ENCODE data around the gene SLF2.

SLF2 gene

DNA sequence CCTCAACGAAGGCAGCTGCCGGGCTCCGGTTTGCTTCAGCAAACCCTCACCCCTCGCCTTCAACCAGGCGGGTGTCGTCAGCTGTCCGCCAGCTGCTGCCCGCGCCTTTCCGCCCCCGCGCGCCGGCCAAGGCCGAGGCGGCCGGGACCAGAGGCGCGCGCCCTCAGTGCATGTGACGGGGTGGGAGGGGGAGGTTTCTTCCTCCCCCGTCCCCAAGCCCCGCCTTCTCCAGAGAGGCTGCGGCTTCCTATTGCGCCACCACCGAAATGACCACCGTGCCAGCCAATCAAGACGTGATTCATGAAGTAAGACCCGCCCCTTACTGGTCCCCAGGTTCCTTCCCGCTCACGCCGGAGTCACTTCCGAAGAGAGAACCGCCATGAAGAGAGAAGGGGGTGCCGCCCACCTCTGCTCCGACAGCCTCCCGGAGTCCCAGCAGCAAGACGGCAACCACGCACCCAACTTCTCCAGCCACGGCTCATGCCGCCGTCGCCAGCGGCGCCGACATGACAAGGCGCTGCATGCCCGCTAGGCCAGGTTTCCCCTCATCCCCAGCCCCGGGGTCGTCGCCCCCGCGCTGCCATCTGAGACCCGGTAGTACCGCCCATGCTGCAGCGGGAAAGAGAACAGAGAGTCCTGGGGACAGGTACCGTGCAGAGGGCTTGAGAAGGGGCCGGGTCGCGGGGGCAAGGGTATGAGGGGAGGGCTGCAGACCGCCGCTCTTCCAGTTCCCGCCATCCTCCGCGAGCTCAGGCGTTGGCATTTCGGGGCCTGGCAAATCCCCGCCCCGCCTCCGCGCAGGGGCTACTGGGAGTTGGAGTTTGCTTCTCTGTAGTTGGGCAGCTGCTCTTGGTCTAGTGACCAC, at the start of gene SLF2:
Gene SLF2, plus strand, starts transcription at position 359 of the 865 bp plus-strand sequence. Its CDS starts 148 bp downstream, at position 507.
- peaks cover 3% of the 10 kb centered on the region for H3K27me3 ChIP-seq (ENCODE audit: control insufficient read depth, insufficient read depth, low read length)
- peak within 1 kb of the TSS; percentile 98 for H3K4me3 ChIP-seq (ENCODE audit: low read depth, low read length)
- peaks cover 9% of the 10 kb centered on the region for H3K4me1 ChIP-seq (ENCODE audit: control insufficient read depth, insufficient read depth, low read length)
- H3K9me3 ChIP-seq (ENCODE audit: control insufficient read depth, insufficient read depth, low read length), result no peaks in the 10 kb centered on the region
- H3K9ac ChIP-seq (ENCODE audit: low read depth, low read length), result peak within 1 kb of the TSS; percentile 76
- H3K36me3 ChIP-seq (ENCODE audit: control insufficient read depth, insufficient read depth, low read length), result peaks cover 5% of the 10 kb centered on the region

DNA sequence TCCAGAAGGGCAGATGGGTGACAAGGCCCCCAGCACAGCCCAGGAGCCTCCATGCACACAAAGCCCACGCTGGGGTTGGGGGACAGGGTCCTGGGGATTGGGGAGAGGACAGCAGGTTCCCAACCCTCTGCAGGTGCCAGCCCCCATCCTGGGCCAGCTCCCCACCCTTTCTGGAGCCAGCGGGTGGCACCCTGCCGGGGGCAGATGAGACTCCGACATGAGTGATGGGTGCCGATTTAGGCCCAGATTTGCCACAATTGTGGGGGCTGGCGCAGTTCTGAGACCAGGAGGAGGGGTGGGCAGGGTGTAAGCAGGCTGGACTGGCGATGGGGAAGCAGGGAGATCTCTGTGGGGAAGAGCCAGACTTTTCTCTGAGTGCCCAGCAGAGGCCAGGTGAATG, 49.3 kb upstream of the SLF2 start:
- peaks cover 71% of the 10 kb centered on the region for H3K27me3 ChIP-seq (ENCODE audit: control insufficient read depth, insufficient read depth, low read length)
- peaks cover 6% of the 10 kb centered on the region for H3K4me1 ChIP-seq (ENCODE audit: control insufficient read depth, insufficient read depth, low read length)
- H3K36me3 ChIP-seq (ENCODE audit: control insufficient read depth, insufficient read depth, low read length), result no peaks in the 10 kb centered on the region
- H3K9ac ChIP-seq (ENCODE audit: low read depth, low read length), result no peak overlapping the region
- no peaks in the 10 kb centered on the region for H3K9me3 ChIP-seq (ENCODE audit: control insufficient read depth, insufficient read depth, low read length)
- no peak overlapping the region for H3K4me3 ChIP-seq (ENCODE audit: low read depth, low read length)

- no peaks in the 10 kb centered on the region for H3K36me3 ChIP-seq (ENCODE audit: control insufficient read depth, insufficient read depth, low read length)
- H3K4me3 ChIP-seq (ENCODE audit: low read depth, low read length), result no peak overlapping the region
- H3K4me1 ChIP-seq (ENCODE audit: control insufficient read depth, insufficient read depth, low read length), result peaks cover 6% of the 10 kb centered on the region
- H3K27me3 ChIP-seq (ENCODE audit: control insufficient read depth, insufficient read depth, low read length), result peaks cover 69% of the 10 kb centered on the region
- H3K9ac ChIP-seq (ENCODE audit: low read depth, low read length), result no peak overlapping the region
- no peaks in the 10 kb centered on the region for H3K9me3 ChIP-seq (ENCODE audit: control insufficient read depth, insufficient read depth, low read length)
Observed at GRCh38 chr10:100864036-100864885, 48.5 kb upstream of the SLF2 start.

- Histone ChIP-seq H3K36me3 (ENCODE audit: control insufficient read depth, insufficient read depth, low read length) (no peaks in the 10 kb centered on the region), H3K4me1 (ENCODE audit: control insufficient read depth, insufficient read depth, low read length) (peaks cover 6% of the 10 kb centered on the region), H3K9ac (ENCODE audit: low read depth, low read length) (no peak overlapping the region), H3K4me3 (ENCODE audit: low read depth, low read length) (no peak overlapping the region), H3K9me3 (ENCODE audit: control insufficient read depth, insufficient read depth, low read length) (no peaks in the 10 kb centered on the region), H3K27me3 (ENCODE audit: control insufficient read depth, insufficient read depth, low read length) (peaks cover 65% of the 10 kb centered on the region)
Observed at GRCh38 chr10:100864978-100865377, 47.8 kb upstream of the SLF2 start.

DNA sequence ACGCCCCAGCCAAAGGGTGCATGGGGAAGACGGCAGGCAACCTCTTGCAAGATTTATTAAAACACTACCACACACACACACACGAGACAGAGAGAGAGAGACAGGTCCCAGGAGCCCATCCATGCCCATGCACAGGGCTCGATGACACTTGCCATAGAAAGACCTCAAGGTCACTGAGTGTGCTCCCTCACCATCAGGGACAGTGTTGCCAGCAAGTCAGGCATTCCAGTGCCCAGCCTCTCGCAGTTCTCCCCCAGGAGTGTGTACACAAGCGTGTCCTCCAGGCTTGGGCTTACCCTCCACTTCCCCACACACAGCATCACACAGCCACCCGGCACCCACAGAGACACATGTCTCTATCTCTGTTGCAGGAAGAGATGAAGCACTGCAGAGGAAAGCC, 46.8 kb upstream of the SLF2 start:
- peaks cover 55% of the 10 kb centered on the region for H3K27me3 ChIP-seq (ENCODE audit: control insufficient read depth, insufficient read depth, low read length)
- no peaks in the 10 kb centered on the region for H3K9me3 ChIP-seq (ENCODE audit: control insufficient read depth, insufficient read depth, low read length)
- no peak overlapping the region for H3K9ac ChIP-seq (ENCODE audit: low read depth, low read length)
- peak overlapping the region; percentile 4 for H3K4me3 ChIP-seq (ENCODE audit: low read depth, low read length)
- H3K36me3 ChIP-seq (ENCODE audit: control insufficient read depth, insufficient read depth, low read length), result no peaks in the 10 kb centered on the region
- H3K4me1 ChIP-seq (ENCODE audit: control insufficient read depth, insufficient read depth, low read length), result peaks cover 6% of the 10 kb centered on the region

DNA sequence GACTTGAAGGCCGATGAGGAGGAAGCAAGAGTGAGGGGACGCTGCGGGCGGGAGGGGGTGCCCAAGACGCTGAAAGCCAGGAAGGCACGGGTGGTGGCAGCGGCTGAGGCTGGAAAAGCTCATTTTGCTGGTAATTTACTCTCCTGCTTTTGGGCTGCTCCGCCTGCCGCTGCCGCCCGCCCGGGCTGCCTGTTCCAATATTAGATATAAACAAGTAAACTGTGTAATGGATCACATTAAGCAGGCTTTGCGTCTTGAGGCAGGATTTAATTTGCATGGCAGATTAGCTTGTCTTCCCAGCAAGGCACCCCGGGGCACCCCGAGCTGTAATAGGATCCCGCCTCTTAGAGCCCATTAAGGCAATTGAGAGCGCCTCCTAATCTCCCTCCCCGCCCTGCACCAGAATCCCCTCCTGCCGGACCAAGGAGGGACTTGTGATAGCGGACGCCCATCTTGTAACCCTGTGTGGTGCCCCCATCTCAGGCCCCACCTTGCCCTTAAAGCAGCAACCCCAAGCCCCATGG, 46.1 kb upstream of the SLF2 start:
- no peaks in the 10 kb centered on the region for H3K36me3 ChIP-seq (ENCODE audit: control insufficient read depth, insufficient read depth, low read length)
- no peak overlapping the region for H3K9ac ChIP-seq (ENCODE audit: low read depth, low read length)
- peaks cover 57% of the 10 kb centered on the region for H3K27me3 ChIP-seq (ENCODE audit: control insufficient read depth, insufficient read depth, low read length)
- H3K9me3 ChIP-seq (ENCODE audit: control insufficient read depth, insufficient read depth, low read length), result no peaks in the 10 kb centered on the region
- H3K4me3 ChIP-seq (ENCODE audit: low read depth, low read length), result peak overlapping the region; percentile 37
- peaks cover 6% of the 10 kb centered on the region for H3K4me1 ChIP-seq (ENCODE audit: control insufficient read depth, insufficient read depth, low read length)

GRCh38 chr10:100867261-100867963, 45.4 kb upstream of the SLF2 start:
- Histone ChIP-seq H3K4me1 (ENCODE audit: control insufficient read depth, insufficient read depth, low read length) (peaks cover 6% of the 10 kb centered on the region), H3K9ac (ENCODE audit: low read depth, low read length) (no peak overlapping the region), H3K4me3 (ENCODE audit: low read depth, low read length) (no peak overlapping the region), H3K9me3 (ENCODE audit: control insufficient read depth, insufficient read depth, low read length) (no peaks in the 10 kb centered on the region), H3K36me3 (ENCODE audit: control insufficient read depth, insufficient read depth, low read length) (no peaks in the 10 kb centered on the region), H3K27me3 (ENCODE audit: control insufficient read depth, insufficient read depth, low read length) (peaks cover 58% of the 10 kb centered on the region)

DNA sequence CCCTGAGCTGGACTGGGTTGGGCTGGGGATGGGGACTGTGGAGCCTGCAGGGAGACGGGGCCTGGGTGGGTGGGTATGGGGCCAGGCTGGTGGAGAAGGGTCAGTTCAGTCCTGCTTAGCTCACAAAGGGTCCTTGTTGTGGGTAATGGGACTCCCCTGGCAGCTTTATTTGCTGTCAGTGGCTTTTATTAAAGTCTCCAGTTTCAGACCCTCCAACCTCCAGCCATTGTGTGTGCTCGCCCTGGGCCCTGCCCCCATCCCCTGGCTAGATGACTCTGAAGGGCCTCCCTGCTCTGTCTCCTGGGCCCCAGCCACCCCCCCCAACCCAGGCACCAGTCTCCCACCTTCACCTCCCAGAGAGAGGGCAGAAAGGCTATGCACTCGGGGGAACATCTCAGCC, 44.4 kb upstream of the SLF2 start:
- Histone ChIP-seq H3K36me3 (ENCODE audit: control insufficient read depth, insufficient read depth, low read length) (no peaks in the 10 kb centered on the region), H3K9me3 (ENCODE audit: control insufficient read depth, insufficient read depth, low read length) (no peaks in the 10 kb centered on the region), H3K4me3 (ENCODE audit: low read depth, low read length) (no peak overlapping the region), H3K27me3 (ENCODE audit: control insufficient read depth, insufficient read depth, low read length) (peaks cover 66% of the 10 kb centered on the region), H3K4me1 (ENCODE audit: control insufficient read depth, insufficient read depth, low read length) (peaks cover 6% of the 10 kb centered on the region), H3K9ac (ENCODE audit: low read depth, low read length) (no peak overlapping the region)

DNA sequence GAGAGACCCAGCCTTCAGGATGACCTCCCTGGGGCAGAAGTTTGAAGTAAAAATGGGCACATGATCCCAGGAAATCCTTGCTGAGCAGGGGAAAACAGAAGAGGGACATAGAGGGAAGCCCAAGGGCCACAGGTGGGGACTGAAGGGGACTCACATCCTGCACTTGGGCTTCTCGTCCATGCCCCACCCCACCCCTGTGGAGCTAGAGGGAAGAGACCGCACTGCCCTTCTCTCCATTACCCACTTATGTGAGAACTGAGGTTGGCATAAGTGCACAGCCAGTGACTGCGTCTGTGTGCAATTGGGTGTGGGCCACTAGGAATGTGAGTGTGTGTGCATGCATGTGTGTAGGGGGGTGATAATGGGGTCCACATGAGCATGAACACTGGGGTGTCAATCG, 43.4 kb upstream of the SLF2 start:
- Histone ChIP-seq H3K9ac (ENCODE audit: low read depth, low read length) (no peak overlapping the region), H3K4me3 (ENCODE audit: low read depth, low read length) (no peak overlapping the region), H3K36me3 (ENCODE audit: control insufficient read depth, insufficient read depth, low read length) (no peaks in the 10 kb centered on the region), H3K4me1 (ENCODE audit: control insufficient read depth, insufficient read depth, low read length) (peaks cover 6% of the 10 kb centered on the region), H3K9me3 (ENCODE audit: control insufficient read depth, insufficient read depth, low read length) (no peaks in the 10 kb centered on the region), H3K27me3 (ENCODE audit: control insufficient read depth, insufficient read depth, low read length) (peaks cover 66% of the 10 kb centered on the region)

- Histone ChIP-seq H3K36me3 (ENCODE audit: control insufficient read depth, insufficient read depth, low read length) (no peaks in the 10 kb centered on the region), H3K4me3 (ENCODE audit: low read depth, low read length) (no peak overlapping the region), H3K27me3 (ENCODE audit: control insufficient read depth, insufficient read depth, low read length) (peaks cover 68% of the 10 kb centered on the region), H3K4me1 (ENCODE audit: control insufficient read depth, insufficient read depth, low read length) (no peaks in the 10 kb centered on the region), H3K9me3 (ENCODE audit: control insufficient read depth, insufficient read depth, low read length) (no peaks in the 10 kb centered on the region), H3K9ac (ENCODE audit: low read depth, low read length) (no peak overlapping the region)
Observed at GRCh38 chr10:100872034-100872791, 40.5 kb upstream of the SLF2 start.

All from iPS-15b (cell line).